GM21786 (cell line): ENCODE measurements around the gene PBRM1.

Source experiments
- ATAC-seq: cut with Tn5 transposase; IDR thresholded peaks from one replicate; pipeline ENCODE4 v1.9.1; 2021; ENCODE audit not compliant: unreplicated experiment

Gene PBRM1

DNA sequence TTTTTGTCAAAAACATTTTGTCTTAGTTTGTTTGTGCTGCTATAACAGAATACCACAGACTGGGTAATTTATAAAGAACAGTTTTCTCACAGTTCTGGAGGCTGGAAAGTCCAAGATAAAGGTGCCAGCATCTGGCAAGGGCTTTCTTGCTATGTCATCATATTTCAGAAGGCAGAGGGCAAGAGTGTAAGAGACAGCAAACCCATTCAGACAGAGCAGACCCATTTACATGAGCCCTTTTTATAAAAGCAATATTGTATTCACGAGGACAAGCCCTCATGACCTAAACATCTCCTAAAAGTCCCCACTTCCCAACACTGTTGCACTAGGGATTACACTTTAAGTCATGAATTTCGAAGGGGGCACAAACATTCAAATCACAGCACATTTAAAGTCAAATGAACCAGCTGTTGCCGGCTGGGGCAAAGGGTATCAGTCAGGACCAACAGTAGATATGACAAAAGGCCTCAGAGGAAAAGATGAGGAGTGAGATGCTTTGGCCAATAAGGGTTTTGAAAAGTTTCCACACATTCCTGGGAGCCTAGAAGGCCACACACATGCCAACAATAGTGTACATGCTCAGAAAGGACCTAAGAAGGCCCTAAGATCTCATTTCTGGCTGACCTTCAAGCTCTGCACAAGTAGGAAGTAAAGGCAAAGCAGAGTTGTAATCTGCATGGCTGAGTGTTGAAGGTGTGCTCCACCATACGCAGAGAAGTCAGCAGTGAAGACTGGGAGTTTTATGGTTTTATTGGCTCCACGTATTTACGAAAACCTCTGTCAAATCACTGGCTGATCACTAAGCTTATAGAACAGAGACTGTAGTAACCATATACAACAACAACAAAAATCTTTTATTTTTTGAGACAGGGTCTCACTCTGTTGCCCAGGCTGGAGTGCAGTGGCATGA is 111.4 kb downstream of the PBRM1 start:
- ATAC-seq: no peak

DNA sequence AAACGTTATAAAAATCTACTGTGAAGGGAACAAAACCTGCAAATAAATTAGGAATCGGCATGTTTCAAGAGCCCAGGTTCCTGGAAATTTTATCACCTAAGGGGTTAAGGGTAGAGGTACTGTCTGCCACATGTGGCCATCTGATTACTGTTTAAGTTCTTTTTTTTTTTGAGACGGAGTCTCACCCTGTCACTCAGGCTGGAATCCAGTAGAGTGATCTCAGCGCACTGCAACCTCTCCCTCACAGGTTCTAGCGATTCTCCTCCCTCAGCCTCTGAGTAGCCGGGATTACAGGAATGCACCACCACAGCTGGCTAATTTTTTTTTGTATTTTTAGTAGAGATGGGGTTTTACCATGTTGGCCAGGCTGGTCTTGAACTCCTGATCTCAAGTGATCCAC is 113.5 kb downstream of the PBRM1 start:
- ATAC-seq: no peak

DNA sequence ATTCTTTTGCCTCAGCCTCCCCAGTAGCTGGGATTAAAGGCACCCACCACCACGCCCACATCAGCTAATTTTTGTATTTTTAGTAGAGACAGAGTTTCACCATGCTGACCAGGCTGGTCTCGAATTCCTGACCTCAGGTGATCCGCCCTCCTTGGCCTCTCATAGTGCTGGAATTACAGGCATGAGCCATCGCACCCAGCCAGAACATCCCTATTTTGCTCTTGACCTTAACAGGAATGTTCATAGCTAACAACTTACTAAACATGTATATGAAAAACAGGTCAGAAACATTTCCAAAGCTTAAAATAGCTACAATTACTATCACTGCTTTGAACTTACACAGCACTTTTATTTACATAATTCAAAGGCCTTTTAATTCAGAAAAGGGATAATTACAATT is 115.6 kb downstream of the PBRM1 start:
- no peak for ATAC-seq

DNA sequence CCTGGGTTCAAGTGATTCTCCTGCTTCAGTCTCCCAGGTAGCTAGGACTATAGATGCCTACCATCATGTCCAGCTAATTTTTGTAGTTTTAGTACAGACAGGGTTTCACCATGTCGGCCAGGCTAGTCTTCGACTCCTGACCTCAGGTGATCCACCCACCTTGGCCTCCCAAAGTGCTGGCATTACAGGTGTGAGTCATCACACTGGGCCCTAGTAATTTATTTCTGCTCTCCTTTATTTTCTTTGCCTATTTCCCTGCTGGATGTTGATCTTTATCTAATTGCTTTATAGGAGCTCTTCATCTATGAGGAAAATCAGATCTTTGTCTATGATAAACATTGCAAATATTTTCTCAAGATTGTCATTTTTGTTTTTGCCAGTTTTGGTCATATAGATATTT is 117.6 kb downstream of the PBRM1 start:
- ATAC-seq: no peak

DNA sequence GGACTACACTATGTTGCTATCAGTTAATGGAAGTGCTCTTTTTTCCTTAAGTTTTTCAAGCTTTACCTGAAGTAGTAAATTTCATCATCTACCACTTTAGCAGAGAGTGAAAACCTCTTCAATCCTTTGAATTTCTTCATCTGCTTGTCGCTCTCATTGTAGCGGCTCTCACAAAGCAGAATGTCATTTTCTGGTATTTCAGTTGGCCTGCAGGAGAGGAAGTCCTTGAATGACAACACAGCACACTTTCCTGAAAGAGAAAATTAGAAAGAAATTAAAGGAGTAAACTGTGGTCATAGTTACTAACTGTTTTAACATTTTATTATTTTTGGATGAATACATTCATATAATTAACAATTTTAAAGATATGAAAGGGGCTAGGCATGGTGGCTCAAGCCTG is 121.7 kb downstream of the PBRM1 start:
- no peak for ATAC-seq

DNA sequence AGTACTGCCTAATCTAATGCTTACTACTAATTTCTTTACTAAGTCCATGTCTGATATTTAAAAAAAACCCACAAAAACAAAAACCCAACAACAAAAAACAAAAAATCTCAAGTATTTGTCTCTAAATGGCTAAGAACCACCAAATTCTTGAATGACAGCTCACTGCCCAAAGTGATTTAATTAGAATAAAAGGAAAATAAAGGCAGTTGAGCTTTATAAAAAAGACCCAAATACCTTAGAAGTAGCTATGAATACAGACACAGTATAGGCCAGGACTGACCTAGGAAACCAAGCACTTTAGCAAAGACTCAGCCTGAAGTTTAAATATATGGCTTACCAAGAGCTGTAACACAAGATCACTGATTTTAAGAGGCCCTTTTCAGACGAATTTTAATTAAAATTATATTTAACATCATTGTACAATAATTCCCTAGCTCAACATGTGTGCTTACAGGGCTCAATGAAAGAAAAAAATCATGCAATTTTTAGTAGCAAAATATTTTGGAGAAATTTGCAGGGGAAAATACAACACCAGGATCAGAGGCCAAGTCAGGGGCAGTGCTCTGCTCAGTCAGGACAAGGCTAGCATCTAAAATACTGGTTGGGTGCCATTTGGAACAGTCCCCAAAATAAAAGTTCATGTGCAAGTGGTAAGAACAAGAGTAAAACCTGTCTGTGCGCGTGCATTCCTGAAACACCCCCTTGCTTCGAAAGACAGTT is 124.5 kb downstream of the PBRM1 start:
- no peak for ATAC-seq

DNA sequence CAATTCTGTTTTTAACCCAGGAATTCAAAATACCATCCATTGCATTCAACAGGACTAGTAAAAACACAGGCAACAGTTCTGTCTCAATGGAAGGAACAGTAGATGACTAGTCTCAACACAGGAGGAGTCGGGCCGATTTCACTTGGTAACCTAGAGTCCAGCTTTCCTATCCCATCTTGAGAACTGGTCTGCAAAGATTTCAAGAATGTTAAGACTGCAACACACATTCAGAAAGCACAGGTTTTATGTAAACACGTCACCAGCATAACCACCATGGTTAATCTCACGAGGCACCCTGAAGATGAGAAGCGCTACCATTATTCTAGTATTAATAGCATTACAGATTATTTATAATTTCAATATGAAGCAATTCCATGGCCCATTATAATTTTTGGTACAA is 127.3 kb downstream of the PBRM1 start:
- ATAC-seq: no peak

DNA sequence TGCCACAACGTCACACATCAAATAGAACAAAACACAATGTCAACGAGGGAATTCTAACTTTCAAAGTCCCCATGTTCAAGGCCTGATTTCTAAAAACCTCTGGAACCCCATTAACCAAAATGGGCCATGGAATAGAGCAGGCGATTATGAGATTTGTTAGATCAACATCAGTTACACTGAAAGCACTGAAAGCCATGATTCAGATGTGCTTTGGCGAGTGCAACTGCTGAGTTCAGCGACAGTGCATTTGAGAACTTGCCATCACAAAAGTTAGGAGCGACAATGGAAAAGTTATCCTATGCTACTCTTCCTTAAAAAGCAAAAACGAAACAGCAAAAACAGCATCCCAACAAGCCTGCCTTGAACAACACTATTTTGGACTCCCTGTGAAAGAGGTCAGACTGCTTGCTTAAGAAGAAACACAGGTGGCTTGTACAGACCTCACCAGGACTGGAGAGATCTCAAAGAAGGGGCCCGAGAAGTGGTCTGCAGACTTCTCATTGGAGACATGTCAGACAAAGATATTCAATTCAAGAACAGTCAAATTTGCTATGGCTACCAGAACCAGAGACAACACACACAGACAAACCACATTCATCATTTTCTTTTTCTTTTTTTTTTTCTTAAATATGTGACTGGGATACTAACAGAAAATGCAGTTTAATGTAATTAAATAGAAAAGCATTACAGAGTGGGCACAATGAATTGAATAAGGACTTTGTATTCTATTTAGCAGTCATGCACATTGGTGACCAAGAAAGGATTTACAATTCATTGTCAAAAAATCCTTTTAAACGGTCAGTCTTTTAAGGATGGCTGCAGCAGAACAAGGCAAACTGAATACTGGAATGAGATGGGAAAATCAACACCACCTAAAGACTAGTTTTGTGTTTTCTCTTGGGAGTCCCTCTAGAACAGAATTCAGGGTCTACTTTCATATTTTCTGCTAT is 128.4 kb downstream of the PBRM1 start:
- ATAC-seq: no peak

DNA sequence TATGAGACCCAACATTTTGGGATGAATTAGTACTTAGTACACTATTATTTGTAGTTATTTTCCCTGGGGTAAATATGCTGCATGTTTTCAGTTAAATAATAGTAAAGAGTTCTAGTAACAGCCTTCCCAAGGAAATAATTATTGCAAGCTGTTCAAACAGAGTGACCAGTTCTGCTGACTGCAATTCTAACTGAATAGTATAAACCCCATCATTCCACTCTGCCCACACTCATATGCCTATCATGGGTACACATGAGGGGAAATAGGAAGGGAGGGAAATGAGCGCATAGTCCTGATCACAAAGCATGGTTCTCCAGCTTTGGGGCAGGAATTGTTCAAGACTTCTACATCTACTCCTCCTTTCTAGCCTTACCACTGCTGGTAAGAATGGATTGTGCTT is 130.7 kb downstream of the PBRM1 start:
- ATAC-seq: no peak

DNA sequence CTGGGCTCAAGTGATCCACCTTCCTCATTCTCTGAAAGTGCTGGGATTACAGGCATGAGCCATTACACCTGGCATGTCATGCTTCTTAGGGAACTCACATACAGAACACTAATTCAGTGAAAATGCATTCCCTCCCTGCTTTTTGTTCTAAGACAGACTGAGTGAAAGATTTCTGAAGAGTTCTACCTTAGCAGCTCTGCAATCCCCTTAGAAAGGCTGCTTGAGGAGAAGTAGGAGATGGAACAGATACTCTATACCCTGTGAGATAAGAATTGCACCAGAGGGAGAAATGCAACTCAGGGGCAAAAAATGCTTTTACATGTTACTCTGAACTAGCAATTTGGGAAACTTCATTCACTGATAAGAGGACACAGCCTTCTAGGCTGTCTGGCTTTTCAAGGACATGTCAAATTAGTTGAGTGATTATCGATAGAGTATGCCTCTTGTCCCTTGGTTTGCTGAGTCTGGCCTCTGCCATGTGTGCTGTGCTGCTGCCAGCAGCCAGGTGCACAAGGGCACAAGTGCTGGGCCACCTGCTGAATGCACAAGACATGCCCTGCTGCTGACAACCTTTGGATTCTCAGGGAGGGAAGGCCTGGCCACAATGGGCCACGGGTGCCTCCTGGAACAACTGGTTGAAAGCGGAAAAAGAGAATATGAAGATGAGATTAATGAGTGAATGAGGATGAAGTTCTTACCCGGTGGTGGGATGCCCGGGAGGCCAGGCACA is 131.5 kb downstream of the PBRM1 start:
- ATAC-seq: no peak

DNA sequence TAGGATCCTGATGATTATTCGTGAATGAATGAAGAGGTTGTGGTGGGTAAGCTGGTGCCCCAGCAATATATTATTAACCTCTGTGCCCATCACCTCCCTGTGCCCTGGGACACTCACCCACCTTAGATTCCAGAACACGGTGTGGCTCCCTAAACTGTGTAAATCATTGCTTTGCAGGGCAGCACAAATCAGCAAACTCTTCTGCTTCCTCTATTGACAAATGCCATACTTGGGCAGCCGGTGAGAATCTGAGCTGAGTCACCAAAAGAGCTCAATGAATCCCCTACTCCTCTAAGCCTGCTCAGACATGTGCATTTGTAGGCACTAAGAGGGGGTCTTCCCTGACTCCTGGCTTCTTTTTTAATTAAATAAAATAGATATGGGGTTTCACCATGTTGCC is 133.6 kb downstream of the PBRM1 start:
- no peak for ATAC-seq

DNA sequence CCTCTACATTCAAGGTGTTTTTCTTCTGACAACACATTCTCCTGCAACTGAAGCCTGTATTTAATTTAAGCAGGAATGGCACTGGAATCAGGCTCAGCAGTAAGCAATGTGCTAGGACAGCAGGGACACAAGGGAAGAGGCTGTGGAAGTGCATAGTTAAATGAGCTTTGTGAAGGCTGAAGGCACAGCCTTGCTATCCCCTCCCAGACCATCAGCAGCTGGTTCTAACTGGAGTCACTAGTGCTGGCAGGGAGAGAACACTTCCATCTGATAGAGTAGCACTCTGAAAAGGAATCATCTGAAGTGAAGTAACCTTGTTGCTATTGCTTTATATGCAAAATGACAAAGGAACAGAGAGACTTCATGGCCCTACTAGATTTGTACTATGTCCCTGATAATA is 134.6 kb downstream of the PBRM1 start:
- no peak for ATAC-seq

DNA sequence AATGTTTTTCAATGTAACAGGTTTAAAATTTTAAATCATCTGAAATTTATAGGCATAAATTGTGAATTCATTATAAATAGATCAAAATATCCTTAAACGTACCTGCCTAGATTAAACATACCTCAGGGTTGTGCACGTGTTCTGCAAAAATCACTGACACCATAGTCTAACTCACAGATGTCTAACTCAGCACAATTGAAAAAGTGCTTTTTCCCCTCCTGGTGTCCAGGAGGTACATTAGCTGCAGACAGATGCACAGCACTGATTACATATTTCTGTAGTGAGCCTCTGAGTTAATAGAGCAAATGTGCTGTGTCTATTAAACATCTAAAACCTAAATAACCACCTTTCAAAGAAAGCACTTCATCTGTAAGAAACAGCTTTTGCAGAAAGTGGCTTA is 138.6 kb downstream of the PBRM1 start:
- no peak for ATAC-seq

DNA sequence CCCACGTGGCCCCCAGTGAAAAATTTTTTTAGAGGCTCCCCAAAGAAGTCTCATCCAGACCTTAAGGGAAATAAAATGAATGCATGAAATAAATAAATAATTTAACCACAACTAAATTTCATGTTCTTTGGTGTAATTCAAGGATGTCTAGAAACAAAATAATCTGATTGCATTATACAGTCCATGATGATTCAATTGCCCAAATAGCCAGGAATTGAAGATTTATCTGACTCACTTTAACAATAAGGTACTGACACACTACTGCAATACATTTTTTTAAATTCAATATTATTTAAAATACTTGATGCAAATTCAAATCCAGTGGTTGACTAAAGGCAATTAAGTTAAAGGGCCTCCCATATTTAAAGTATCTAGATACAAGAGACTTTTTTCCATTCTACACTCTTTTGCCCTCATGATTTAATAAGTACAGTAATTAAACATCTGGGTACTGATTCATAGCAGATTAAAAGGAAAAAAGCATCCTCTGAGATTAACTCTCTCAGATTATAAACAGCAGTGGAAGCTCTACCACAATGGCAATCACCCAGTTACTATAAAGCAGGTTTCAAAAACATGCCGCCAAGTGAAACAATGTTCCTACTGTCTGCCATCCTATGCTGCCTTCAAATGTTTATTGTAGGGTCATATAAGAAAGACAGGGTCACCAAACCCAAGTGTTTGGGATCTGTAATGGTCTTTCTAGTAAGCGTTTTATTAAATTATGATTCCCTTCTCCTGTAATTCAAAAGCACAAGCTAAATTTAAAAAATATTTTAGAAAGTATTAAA is 139.4 kb downstream of the PBRM1 start:
- ATAC-seq: no peak

DNA sequence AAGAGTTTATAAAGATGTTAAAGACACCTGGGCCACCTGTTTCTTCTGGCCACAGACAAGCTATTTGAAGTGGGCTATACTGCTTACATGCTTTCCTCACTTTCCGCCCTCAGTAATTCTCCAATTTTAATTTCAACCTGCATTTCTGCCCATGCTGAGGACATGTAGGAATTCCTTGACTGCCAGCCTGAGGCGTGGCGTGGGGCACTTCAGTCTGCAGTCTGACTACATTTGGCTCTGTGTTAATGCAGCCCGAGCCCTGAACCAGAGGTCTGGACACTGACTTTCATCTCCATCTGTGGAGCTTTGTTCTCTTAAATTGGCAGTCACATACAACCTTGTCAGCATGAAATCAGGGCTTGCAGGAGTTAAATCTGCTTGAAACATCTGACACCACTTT is 140.8 kb downstream of the PBRM1 start:
- no peak for ATAC-seq

DNA sequence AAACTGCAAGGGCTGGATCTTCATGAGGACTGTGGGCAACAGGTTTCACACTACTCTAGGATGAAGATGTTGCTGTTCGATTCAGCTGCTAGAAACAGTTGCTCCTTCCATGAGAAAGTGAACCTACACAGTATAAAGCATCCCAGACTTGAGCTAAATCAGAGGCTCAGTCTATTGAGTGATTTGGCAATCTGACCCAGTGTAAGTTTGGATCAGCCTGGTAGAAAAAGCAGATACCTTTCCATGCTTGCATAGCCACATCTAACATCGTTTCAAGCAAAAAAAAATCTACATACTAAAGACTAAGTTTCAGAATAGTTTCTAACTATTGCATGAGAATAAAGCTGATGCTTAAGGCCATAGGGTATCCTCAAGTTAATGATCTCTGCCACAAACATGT is 144.7 kb downstream of the PBRM1 start:
- no peak for ATAC-seq

DNA sequence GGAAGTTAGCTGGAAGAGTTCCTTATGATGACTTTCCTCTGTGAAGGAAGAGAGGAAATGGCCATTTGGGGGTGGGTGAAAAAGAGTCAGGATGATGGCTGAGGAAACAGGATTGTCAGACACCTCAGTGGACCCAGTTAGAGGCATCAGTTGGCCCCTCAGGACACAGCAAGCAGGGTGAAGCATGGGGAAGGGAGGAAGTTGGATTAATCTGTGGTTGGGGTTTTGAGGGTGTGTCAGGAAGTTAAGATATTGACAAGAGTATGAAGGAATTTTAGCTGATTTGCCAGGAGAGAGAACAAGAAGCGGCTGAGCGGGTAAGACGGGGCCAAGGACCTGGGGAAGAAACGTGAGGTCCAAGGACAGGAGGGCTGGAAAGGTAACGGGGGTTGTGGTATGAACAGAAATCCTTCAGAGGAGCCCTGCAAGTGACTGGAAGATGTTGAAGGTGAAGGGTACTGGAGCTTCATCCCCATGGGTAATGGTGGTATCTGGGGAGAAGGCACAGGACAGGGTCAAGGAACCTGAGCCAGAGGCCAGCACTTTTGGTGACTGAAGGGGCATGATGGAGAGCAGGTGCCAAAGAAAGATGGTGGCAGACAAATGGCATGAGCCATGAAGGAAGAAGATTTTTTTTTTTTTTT is 146.6 kb downstream of the PBRM1 start:
- no peak for ATAC-seq

DNA sequence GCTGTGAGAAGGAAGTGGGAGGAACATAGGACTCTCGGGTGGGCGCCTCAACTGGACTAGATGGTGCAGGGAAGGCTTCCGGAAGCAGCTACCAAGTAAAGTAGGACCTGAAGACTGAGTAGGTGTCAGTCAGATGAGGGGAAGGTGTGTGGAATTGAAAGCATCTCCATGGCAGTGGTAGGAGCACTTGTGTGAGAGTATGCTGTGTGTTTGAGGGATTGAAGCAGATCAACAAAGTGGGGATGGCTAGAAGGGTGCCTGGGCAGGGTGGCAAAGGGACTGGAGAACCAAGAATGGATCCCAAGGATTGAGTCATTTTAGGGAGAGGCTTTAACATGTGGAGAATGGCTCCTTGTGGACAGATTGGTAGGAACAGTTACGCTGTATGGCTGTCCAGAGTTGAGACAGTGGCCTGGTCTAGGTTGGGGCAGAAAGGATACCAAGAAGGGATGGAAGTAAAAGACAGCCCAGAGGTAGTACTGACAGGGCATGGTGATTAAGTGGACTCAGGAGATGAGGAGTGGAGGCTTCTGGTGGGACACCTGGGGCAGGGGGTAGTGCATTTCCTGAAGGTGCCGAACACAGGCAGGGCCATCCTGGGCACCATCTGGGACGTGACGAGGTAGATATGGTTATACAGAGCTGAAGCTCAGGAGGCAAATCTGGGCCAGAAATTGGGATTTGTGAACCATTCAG is 147.8 kb downstream of the PBRM1 start:
- ATAC-seq: no peak

DNA sequence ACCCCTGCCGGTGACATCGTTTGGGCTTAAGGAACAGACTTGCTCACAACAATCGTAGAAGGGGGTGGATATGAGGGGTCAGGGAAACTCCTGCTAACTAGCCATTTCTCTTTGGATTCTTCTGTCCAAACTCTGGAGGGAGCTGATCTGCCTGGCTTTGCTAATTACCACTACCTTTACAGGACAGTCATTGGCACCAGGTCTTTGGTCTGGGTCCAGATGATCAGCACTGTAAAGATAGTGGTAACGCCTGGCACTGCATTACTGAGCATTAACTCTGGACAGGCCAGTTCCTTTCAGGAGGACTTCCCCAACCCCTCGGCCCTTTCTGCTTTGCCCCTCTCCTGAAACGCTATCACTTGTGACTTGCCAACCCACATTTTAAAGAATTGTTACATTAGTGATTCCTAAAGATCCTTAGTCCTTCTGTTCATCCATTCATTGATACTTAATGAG is 148.5 kb downstream of the PBRM1 start:
- no peak for ATAC-seq
